ENCODE measurements around the gene IFIT2.
"Not testable (repeated sequence)": the region's sequence is repeated elsewhere in the genome, so short reads cannot be mapped to it uniquely, and the experiment has no call there.

IFIT2 gene

GRCh38 chr10:89343089-89343767 is 41.4 kb downstream of the IFIT2 start:
- DNase-seq = no peak

- DNase-seq = no peak
Observed at GRCh38 chr10:89344156-89344555, 42.3 kb downstream of the IFIT2 start.

GRCh38 chr10:89345367-89346000 is 43.6 kb downstream of the IFIT2 start:
- DNase-seq = no peak

GRCh38 chr10:89346405-89347254 is 44.8 kb downstream of the IFIT2 start:
- DNase-seq = no peak

GRCh38 chr10:89347701-89348457 is 46.0 kb downstream of the IFIT2 start:
- DNase-seq = no peak

GRCh38 chr10:89348481-89348880 is 46.6 kb downstream of the IFIT2 start:
- DNase-seq = no peak

GRCh38 chr10:89348975-89349374 is 47.1 kb downstream of the IFIT2 start:
- DNase-seq = no peak

- not testable (repeated sequence) for DNase-seq
Observed at GRCh38 chr10:89350631-89351315, 48.9 kb downstream of the IFIT2 start.

GRCh38 chr10:89351412-89351779 is 49.5 kb downstream of the IFIT2 start:
- no peak for DNase-seq

GRCh38 chr10:89351780-89352597 is 50.1 kb downstream of the IFIT2 start:
- DNase-seq = no peak

GRCh38 chr10:89352802-89353201 is 51.0 kb downstream of the IFIT2 start:
- no peak for DNase-seq

GRCh38 chr10:89355394-89355931 is 53.6 kb downstream of the IFIT2 start:
- no peak for DNase-seq

GRCh38 chr10:89357096-89357495 is 55.2 kb downstream of the IFIT2 start:
- no peak for DNase-seq

GRCh38 chr10:89357975-89358374 is 56.1 kb downstream of the IFIT2 start:
- DNase-seq = no peak
